ENCODE data around the gene GTF2F1.

DNA sequence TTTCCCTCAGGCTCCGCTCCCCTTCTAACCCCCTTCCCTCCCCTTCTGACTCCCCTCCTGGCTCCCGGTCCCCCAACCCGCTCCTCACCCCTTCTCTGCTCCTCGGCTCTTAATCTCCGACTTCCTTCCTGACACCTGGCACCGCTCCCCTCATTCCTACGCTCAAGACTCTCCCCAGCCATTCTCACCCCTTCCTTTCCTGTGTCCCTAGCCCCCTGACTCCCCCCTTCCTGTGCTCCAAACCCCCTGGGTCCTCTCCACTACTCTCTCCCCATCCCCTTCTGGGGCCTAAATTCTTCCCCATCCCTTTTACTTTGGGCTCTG lies 31.0 kb downstream of the GTF2F1 start:
- TF ChIP-seq, protein P1, sequence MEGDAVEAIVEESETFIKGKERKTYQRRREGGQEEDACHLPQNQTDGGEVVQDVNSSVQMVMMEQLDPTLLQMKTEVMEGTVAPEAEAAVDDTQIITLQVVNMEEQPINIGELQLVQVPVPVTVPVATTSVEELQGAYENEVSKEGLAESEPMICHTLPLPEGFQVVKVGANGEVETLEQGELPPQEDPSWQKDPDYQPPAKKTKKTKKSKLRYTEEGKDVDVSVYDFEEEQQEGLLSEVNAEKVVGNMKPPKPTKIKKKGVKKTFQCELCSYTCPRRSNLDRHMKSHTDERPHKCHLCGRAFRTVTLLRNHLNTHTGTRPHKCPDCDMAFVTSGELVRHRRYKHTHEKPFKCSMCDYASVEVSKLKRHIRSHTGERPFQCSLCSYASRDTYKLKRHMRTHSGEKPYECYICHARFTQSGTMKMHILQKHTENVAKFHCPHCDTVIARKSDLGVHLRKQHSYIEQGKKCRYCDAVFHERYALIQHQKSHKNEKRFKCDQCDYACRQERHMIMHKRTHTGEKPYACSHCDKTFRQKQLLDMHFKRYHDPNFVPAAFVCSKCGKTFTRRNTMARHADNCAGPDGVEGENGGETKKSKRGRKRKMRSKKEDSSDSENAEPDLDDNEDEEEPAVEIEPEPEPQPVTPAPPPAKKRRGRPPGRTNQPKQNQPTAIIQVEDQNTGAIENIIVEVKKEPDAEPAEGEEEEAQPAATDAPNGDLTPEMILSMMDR (IDR thresholded peaks at IDR 0.05), result no peak
- TF ChIP-seq POLR2AphosphoS5 (IDR thresholded peaks at IDR 0.05), result no peak

All from transverse colon (tissue), 4 donors.